Central memory CD8-positive, alpha-beta T cell (primary cell): ENCODE data around the gene MYO9A.

Source experiments
- ATAC-seq: fragments of 150-1000 bp; cut with Tn5 transposase; replicated peaks from 2 replicates; pipeline ENCODE4 v1.10.0; 2022; ENCODE audit warnings: mild to moderate bottlenecking, moderate FRiP score, moderate number of reproducible peaks; ENCODE audit not compliant: poor library complexity, severe bottlenecking; ENCODE audit errors: extremely low read depth
- DNase-seq, 2 donors: peaks; one replicate each; pipeline ENCODE4 v3.0.0; 2021; ENCODE audit warnings: low spot score in 2 of 2
- H3K27ac Mint-ChIP-seq: one replicate; pipeline ENCODE4 v1.8.0; 2022; ENCODE audit warnings: low read depth, mild to moderate bottlenecking, moderate library complexity, mixed read lengths
- H3K27me3 Mint-ChIP-seq: one replicate; pipeline ENCODE4 v1.8.0; 2022; ENCODE audit warnings: mixed read lengths
- H3K36me3 Mint-ChIP-seq: one replicate; pipeline ENCODE4 v1.8.0; 2022; ENCODE audit warnings: mild to moderate bottlenecking, moderate library complexity, mixed read lengths; ENCODE audit not compliant: insufficient read depth
- H3K4me1 Mint-ChIP-seq: one replicate; pipeline ENCODE4 v1.8.0; 2022; ENCODE audit warnings: mixed read lengths
- H3K4me3 Mint-ChIP-seq: one replicate; pipeline ENCODE4 v1.8.0; 2022; ENCODE audit warnings: mild to moderate bottlenecking, moderate library complexity, mixed read lengths
- H3K9me3 Mint-ChIP-seq: one replicate; pipeline ENCODE4 v1.8.0; 2022; ENCODE audit warnings: mixed read lengths

The MYO9A gene

DNA sequence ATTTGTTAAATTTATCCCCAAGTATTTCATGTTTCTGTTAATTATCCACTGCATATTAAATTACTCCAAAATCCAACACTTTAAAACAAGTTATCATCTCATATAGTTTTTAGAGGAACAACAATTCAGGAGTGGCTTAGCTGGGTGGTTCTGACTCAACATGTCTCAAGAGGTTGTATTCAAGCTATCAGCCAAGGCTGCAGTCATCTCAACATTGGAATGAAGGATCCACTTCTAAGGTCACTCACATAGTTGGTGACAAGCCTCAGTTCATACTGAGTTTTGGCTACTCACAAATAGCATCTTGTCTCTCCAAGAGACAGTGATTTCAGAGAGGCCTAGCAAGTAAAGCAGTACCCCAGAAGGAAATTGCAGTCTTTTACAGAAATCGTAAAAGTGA lies 172.9 kb downstream of the MYO9A start:
- H3K27ac Mint-ChIP-seq: no peak overlapping the region
- ATAC-seq: no peak
- no peak for DNase-seq
- H3K4me3 Mint-ChIP-seq: no peak overlapping the region
- peaks cover 2% of the 10 kb centered on the region for H3K36me3 Mint-ChIP-seq
- no peaks in the 10 kb centered on the region for H3K4me1 Mint-ChIP-seq
- H3K9me3 Mint-ChIP-seq: no peaks in the 10 kb centered on the region
- no peaks in the 10 kb centered on the region for H3K27me3 Mint-ChIP-seq

DNA sequence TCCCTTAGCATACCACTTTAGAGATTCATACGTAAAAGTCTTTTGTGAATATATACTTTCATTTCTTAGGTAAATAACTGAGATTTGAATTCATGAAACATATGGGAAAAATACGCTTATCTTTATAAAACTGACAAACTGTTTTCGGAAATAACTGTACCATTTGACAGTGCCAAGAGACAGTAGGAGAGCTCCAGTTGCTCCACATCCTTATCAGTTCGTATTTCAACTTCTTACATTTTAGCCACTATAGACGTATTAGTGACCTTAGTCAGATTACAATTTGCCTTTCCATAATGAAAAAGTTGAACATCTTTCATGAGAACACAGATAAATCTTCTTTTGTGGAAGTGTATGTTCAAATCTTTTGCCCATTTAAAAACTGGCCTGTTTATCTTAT lies 174.1 kb downstream of the MYO9A start:
- Mint-ChIP-seq H3K27ac (no peak overlapping the region), H3K4me3 (no peak overlapping the region), H3K36me3 (peaks cover 2% of the 10 kb centered on the region), H3K9me3 (no peaks in the 10 kb centered on the region), H3K27me3 (no peaks in the 10 kb centered on the region), H3K4me1 (no peaks in the 10 kb centered on the region)
- ATAC-seq (no peak), DNase-seq (no peak)

DNA sequence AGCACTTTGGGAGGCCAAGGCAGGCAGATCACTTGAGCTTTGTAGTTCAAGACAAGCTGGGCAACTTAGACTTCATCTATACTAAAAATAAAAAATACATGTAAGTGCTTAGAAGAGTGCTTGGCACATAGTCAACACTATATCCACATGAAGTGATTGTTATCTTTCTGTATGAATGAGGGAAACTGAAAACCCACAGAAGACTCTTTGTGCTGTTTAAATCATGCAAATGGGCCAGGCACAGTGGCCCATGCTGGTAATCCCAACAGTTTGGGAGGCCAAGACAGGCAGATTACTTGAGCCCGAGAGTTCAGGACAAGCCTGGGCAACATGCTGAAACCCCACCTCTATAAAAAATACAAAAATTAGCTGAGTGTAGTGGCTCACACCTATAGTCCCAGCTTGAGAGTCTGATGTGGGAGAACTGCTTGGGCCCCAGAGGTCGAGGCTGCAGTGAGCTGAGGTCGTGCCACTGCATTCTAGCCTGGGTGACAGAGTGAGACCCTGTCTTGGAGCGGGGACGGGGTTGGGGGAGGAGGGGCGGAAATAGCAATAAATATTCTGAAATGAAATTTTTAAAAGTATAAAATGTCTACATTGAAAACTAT lies 177.9 kb downstream of the MYO9A start:
- no peak for ATAC-seq
- peaks cover 4% of the 10 kb centered on the region for H3K36me3 Mint-ChIP-seq
- H3K9me3 Mint-ChIP-seq: no peaks in the 10 kb centered on the region
- no peaks in the 10 kb centered on the region for H3K27me3 Mint-ChIP-seq
- no peak overlapping the region for H3K4me3 Mint-ChIP-seq
- no peak for DNase-seq
- H3K4me1 Mint-ChIP-seq: no peaks in the 10 kb centered on the region
- H3K27ac Mint-ChIP-seq: no peak overlapping the region

DNA sequence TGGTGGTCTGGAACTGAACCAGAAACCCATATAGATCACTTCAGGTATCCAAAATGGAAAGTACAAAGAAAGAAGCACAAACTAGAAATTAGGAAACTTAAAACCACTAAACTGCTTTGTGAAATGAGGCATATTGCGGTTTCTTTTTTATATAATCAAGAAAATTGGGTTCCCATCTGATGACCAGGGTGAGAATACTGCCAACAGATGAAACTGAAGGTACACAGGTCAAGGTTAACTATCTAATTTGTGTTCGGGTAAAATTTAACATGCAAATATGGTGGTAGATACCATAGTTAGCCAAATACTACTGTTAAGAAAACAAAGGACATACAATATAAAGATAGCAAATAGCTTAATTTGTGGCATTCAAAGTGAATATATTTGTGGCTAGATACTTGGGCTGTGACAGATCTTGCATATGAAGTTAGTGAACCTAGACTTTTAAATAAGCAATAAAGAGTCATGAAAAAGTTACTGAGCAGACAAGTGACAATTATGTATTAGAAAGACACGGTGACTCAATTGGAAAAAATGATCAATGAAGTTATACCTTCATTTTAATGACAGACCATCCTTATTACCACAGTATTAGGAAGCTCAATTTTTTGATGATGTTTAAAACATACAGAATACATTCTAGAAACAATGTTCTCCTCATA lies 180.2 kb downstream of the MYO9A start:
- Mint-ChIP-seq H3K27me3 (no peaks in the 10 kb centered on the region), H3K36me3 (peaks cover 9% of the 10 kb centered on the region), H3K4me1 (no peaks in the 10 kb centered on the region), H3K27ac (no peak overlapping the region), H3K9me3 (no peaks in the 10 kb centered on the region), H3K4me3 (no peak overlapping the region)
- DNase-seq: no peak
- ATAC-seq: no peak

DNA sequence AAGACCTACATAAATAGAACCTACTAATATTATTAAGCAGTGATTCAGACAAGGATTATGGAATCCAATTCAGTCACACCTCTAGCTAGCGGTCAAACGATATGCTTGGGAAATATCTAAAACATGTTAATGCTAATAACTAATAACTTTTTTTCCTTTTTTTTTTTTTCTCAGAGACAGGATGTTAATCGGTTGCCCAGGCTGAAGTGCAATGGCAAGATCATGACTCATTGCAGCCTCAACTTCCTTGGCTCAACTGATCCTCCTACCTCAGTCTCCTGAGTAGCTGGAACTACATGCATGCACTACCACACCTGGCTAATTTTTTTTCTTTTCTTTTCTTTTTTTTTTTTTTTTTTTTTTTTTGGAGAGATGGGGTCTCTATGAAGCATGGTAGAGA lies 183.5 kb downstream of the MYO9A start:
- DNase-seq (no peak), ATAC-seq (no peak)
- peaks cover 8% of the 10 kb centered on the region for H3K36me3 Mint-ChIP-seq
- H3K9me3 Mint-ChIP-seq: peaks cover 6% of the 10 kb centered on the region
- no peak overlapping the region for H3K4me3 Mint-ChIP-seq
- no peaks in the 10 kb centered on the region for H3K27me3 Mint-ChIP-seq
- no peak overlapping the region for H3K27ac Mint-ChIP-seq
- H3K4me1 Mint-ChIP-seq: no peaks in the 10 kb centered on the region

DNA sequence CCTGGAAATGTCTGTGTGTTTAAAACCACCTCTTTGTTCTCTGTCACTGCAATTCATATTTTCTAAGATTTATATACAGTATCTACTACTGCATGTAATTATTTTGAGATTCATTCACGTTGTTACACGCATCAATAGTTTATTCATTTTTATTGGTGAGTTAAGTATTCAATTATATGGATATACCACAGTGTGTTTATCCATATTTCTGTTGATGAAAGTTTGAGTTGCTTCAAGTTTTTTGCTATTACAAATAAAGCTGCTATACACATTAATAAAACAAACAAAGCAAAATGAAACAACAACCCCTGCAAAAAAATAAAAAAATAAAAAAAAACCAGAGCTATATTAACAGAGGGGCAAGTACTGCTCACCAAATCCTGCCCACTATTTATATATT lies 185.3 kb downstream of the MYO9A start:
- Mint-ChIP-seq H3K36me3 (peaks cover 8% of the 10 kb centered on the region), H3K9me3 (peaks cover 6% of the 10 kb centered on the region), H3K27ac (no peak overlapping the region), H3K4me1 (no peaks in the 10 kb centered on the region), H3K27me3 (no peaks in the 10 kb centered on the region), H3K4me3 (no peak overlapping the region)
- no peak for DNase-seq
- no peak for ATAC-seq

DNA sequence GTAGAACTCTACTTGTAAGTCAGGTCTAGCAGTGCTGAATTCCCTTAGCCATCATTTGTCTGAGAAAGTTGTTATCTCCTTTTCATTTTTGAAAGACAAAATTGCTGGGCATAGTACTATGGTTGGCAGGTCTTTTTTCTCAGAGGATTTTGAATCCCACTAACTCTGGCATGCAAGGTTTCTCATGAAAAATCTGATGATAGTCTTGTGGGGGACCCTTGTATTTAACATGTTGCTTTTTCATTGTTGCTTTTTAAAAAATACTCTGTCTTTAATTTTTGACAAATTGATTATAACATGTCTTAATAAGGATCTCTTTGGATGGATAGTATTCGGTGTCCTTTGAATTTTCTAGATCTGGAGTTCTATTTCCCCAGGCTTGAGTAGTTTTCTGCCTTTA lies 186.7 kb downstream of the MYO9A start:
- Mint-ChIP-seq H3K27ac (no peak overlapping the region), H3K9me3 (peaks cover 6% of the 10 kb centered on the region), H3K4me3 (no peak overlapping the region), H3K27me3 (no peaks in the 10 kb centered on the region), H3K4me1 (no peaks in the 10 kb centered on the region), H3K36me3 (peaks cover 8% of the 10 kb centered on the region)
- ATAC-seq (no peak), DNase-seq (no peak)

DNA sequence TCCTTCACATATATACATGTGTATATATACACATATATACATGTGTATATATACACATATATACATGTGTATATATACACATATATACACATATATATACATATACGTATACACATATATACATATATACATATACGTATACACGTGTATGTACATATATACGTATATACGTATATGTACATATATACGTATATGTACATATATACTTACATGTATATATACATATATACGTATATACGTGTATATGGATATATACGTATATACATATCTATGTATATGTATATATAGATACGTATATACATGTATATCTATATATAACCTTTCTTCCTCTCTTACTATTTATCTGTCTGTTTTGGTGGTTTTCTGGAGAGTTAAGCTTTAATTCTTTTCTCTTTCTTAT lies 192.8 kb downstream of the MYO9A start:
- no peaks in the 10 kb centered on the region for H3K4me1 Mint-ChIP-seq
- H3K27ac Mint-ChIP-seq: no peak overlapping the region
- no peak overlapping the region for H3K4me3 Mint-ChIP-seq
- H3K36me3 Mint-ChIP-seq: no peaks in the 10 kb centered on the region
- no peak for ATAC-seq
- no peaks in the 10 kb centered on the region for H3K9me3 Mint-ChIP-seq
- DNase-seq: no peak
- no peaks in the 10 kb centered on the region for H3K27me3 Mint-ChIP-seq

DNA sequence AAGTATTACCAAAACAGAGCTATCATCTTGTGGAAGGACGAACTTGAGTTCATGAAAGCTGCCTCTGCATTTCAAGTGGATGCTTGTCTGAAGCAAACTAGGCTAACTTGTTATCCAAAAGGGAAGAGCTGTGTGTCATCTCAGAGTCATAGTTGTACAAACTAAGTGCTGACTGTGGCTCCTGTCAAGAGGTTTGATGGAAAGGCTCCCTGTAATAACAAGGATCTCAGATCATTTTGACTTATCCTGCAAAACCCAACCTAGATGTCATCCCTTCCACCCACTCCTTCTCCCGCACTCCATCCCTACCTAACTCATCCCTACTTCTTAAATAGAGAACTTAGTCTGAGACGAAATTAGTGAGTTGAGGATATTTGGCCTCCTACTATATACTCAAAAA lies 196.8 kb downstream of the MYO9A start:
- Mint-ChIP-seq H3K4me1 (no peaks in the 10 kb centered on the region), H3K36me3 (no peaks in the 10 kb centered on the region), H3K27me3 (no peaks in the 10 kb centered on the region), H3K27ac (no peak overlapping the region), H3K9me3 (no peaks in the 10 kb centered on the region), H3K4me3 (no peak overlapping the region)
- ATAC-seq: no peak
- no peak for DNase-seq

DNA sequence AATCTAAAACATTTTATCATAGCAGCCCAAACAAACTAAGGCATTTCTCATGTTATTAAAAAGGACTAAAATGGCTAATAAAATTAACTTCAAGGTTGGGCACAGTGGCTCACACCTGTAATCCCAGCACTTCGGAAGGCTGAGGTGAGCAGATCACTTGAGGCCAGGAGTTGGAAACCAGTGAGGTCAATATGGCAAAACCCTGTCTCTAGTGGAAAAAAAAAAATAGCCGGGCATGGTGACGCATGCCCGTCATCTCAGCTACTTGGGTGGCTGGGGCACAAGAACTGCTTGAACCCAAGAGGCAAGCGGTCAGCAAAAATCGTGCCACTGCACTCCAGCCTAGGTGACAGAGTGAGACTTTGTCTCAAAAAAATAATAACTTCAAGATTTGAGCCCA lies 197.4 kb downstream of the MYO9A start:
- H3K27ac Mint-ChIP-seq: no peak overlapping the region

DNA sequence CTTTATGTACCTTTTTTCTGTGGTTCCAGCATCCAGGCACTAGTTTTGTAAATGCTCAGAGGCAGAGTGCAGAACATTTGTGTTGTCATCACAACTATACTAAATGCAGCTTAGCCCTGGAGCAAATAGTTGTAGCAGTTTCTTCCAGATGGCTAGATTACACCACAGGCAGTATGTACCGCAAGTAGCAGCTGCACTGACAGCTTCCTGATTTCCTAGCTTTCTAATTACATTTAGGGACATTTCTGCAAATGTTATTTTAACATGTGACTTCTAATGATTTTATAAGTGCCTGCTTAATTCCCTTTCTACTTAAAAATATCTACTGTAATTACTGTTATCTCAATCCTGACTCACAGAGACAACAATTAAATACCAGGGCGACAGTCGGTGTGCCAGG lies 201.1 kb downstream of the MYO9A start:
- Mint-ChIP-seq H3K4me1 (no peaks in the 10 kb centered on the region), H3K4me3 (no peak overlapping the region), H3K27me3 (no peaks in the 10 kb centered on the region), H3K9me3 (no peaks in the 10 kb centered on the region), H3K36me3 (peaks cover 3% of the 10 kb centered on the region), H3K27ac (no peak overlapping the region)
- DNase-seq (no peak), ATAC-seq (no peak)

More for the DNA sequence above, 197.4 kb downstream of the MYO9A start:
- no peak overlapping the region for H3K4me3 Mint-ChIP-seq
- no peaks in the 10 kb centered on the region for H3K9me3 Mint-ChIP-seq
- no peaks in the 10 kb centered on the region for H3K27me3 Mint-ChIP-seq
- DNase-seq (no peak), ATAC-seq (no peak)
- no peaks in the 10 kb centered on the region for H3K4me1 Mint-ChIP-seq
- no peaks in the 10 kb centered on the region for H3K36me3 Mint-ChIP-seq

DNA sequence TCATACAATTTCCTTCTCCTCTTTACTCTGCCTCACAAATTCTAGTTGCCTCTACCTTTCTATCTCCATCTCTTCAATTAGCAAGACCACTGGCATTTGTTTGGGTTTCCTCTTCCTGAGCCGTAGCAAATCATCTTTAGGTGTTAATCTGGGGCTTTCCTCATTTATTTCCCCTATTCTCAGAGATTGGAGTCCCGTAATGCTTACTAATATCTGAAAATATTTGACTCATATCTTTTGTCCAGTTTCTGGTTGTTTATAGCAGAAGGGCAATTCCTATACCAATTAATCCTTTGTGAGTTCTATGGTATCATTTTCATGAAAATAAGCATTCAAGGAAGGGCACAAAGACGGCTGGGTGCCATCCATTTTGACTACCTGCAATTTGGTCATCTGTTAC lies 203.9 kb downstream of the MYO9A start:
- Mint-ChIP-seq H3K4me1 (no peaks in the 10 kb centered on the region), H3K27ac (peak overlapping the region; percentile 9), H3K4me3 (no peak overlapping the region), H3K36me3 (peaks cover 3% of the 10 kb centered on the region), H3K9me3 (no peaks in the 10 kb centered on the region), H3K27me3 (no peaks in the 10 kb centered on the region)
- ATAC-seq (no peak), DNase-seq (no peak)

DNA sequence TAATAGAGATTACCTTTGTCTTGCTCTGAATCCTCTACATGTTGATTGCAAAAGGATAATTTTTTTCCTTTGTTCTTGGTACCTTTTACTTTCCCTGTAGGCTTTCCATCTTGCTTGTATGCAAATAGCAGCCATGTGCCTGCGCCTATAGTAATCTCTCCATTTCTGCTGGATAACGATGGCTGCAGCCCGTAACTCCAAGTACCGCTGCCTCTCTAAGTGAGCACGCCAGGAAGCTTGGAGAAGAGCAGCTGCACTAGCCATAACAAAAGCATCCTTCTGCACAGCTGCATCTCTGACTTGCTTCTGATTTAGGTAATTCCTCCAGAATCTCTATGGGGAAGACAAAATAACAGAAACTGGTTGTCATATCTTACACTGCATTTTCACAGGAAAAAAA lies 218.3 kb downstream of the MYO9A start:
- H3K4me3 Mint-ChIP-seq: no peak overlapping the region
- H3K27ac Mint-ChIP-seq: no peak overlapping the region
- ATAC-seq: no peak
- no peaks in the 10 kb centered on the region for H3K4me1 Mint-ChIP-seq
- no peaks in the 10 kb centered on the region for H3K27me3 Mint-ChIP-seq
- no peaks in the 10 kb centered on the region for H3K9me3 Mint-ChIP-seq
- DNase-seq: no peak
- H3K36me3 Mint-ChIP-seq: peaks cover 12% of the 10 kb centered on the region
